Stimulated activated CD4-positive, alpha-beta T cell treated with anti-CD3 and anti-CD28 coated beads, Interleukin-1b, Interleukin-23, amount 100 ng/mL, for 1 hour (primary cell): Measurements from ENCODE around the gene NRG3.
"Not testable (repeated sequence)": the region's sequence is repeated elsewhere in the genome, so short reads cannot be mapped to it uniquely, and the experiment has no call there.

Experiments used
- DNase-seq, 2 donors: peaks; one replicate each; pipeline ENCODE4 v3.0.0-alpha.2; 2020; ENCODE audit warnings: low read depth in 2 of 2

Gene NRG3

GRCh38 chr10:81959016-81959415 lies 84.0 kb downstream of the NRG3 start:
- no peak for DNase-seq

- DNase-seq = no peak
These were observed 86.6 kb downstream of the NRG3 start for GRCh38 chr10:81961451-81962184.

GRCh38 chr10:81963606-81964005 lies 88.6 kb downstream of the NRG3 start:
- no peak for DNase-seq

GRCh38 chr10:81967716-81968115 lies 92.7 kb downstream of the NRG3 start:
- no peak for DNase-seq

- DNase-seq = no peak
These were observed 94.1 kb downstream of the NRG3 start for GRCh38 chr10:81969136-81969535.

- no peak for DNase-seq
These were observed 103.2 kb downstream of the NRG3 start for GRCh38 chr10:81978238-81978637.

- DNase-seq = no peak
These were observed 106.7 kb downstream of the NRG3 start for GRCh38 chr10:81981724-81982123.

- no peak for DNase-seq
These were observed 109.4 kb downstream of the NRG3 start for GRCh38 chr10:81984428-81984827.

- no peak for DNase-seq
These were observed 120.3 kb downstream of the NRG3 start for GRCh38 chr10:81995254-81995653.

GRCh38 chr10:81996927-81997326 lies 121.9 kb downstream of the NRG3 start:
- DNase-seq = no peak

GRCh38 chr10:82020999-82021398 lies 146.0 kb downstream of the NRG3 start:
- no peak for DNase-seq

- no peak for DNase-seq
These were observed 152.7 kb downstream of the NRG3 start for GRCh38 chr10:82027711-82028110.

- no peak for DNase-seq
These were observed 162.1 kb downstream of the NRG3 start for GRCh38 chr10:82037076-82037475.

GRCh38 chr10:82038587-82038986 lies 163.6 kb downstream of the NRG3 start:
- DNase-seq = no peak

GRCh38 chr10:82040336-82040735 lies 165.3 kb downstream of the NRG3 start:
- DNase-seq = no peak

- DNase-seq = no peak
These were observed 166.0 kb downstream of the NRG3 start for GRCh38 chr10:82041018-82041417.

GRCh38 chr10:82056391-82056790 lies 181.4 kb downstream of the NRG3 start:
- no peak for DNase-seq

GRCh38 chr10:82067192-82067591 lies 192.2 kb downstream of the NRG3 start:
- not testable (repeated sequence) for DNase-seq

- no peak for DNase-seq
These were observed 193.5 kb downstream of the NRG3 start for GRCh38 chr10:82068501-82068900.

GRCh38 chr10:82071231-82071630 lies 196.2 kb downstream of the NRG3 start:
- DNase-seq = no peak

GRCh38 chr10:82072124-82072523 lies 197.1 kb downstream of the NRG3 start:
- DNase-seq = no peak

GRCh38 chr10:82075605-82076004 lies 200.6 kb downstream of the NRG3 start:
- no peak for DNase-seq

- no peak for DNase-seq
These were observed 209.5 kb downstream of the NRG3 start for GRCh38 chr10:82084496-82084895.

- DNase-seq = no peak
These were observed 209.9 kb downstream of the NRG3 start for GRCh38 chr10:82084904-82085303.
